Measurements from ENCODE around the gene FOXL2. TPM values are rescaled to one million over a fixed set of nuclear protein-coding genes. Genes with fewer than 3 reads are reported as not detected.

Gene FOXL2
- total RNA-seq, 1 experiment from 2014 or later, result 0.42 TPM

GRCh38 chr3:138950006-138950644, 3.2 kb upstream of the FOXL2 start:
- no peaks in the 10 kb centered on the region for H3K27me3 ChIP-seq
- H3K4me3 ChIP-seq, result no peak overlapping the region
- H3K36me3 ChIP-seq, result no peaks in the 10 kb centered on the region
- no peak for DNase-seq
- H3K4me1 ChIP-seq, result no peaks in the 10 kb centered on the region
- H3K9me3 ChIP-seq (replicated peaks), result no peaks in the 10 kb centered on the region
- no peak overlapping the region for H3K27ac ChIP-seq

- Histone ChIP-seq H3K4me3 (no peak overlapping the region), H3K9me3 (replicated peaks) (no peaks in the 10 kb centered on the region), H3K27ac (no peak overlapping the region), H3K27me3 (no peaks in the 10 kb centered on the region), H3K4me1 (no peaks in the 10 kb centered on the region), H3K36me3 (no peaks in the 10 kb centered on the region)
- no peak for DNase-seq
These were observed 2.6 kb upstream of the FOXL2 start for GRCh38 chr3:138949445-138950005.

DNA sequence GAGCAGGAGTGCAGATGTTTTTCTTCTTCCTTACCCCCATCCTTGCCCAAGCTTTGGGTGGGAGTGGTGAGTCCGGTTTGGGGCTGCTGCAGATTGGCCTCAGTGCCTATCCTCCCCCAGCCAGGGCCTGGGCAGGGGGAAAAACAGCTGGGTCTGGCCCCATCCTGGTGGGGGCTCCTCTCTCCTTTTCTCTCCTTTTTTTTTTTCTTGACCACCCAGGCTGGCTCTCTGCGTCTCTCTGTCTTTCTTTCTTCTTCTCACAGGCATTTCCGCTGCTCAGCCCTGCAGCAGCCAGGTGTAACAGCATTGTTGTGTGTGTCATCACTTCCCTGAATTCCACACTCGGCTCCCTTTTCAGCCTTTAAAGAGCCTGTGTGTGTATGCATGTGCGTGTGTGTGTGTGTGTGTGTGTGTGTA, 2.1 kb upstream of the FOXL2 start:
- Histone ChIP-seq H3K36me3 (no peaks in the 10 kb centered on the region), H3K4me1 (no peaks in the 10 kb centered on the region), H3K27ac (no peak overlapping the region), H3K27me3 (no peaks in the 10 kb centered on the region), H3K9me3 (replicated peaks) (no peaks in the 10 kb centered on the region), H3K4me3 (no peak overlapping the region)
- DNase-seq, result no peak

GRCh38 chr3:138948371-138949001, 1.5 kb upstream of the FOXL2 start:
- no peak overlapping the region for H3K4me3 ChIP-seq
- DNase-seq, result no peak
- no peaks in the 10 kb centered on the region for H3K36me3 ChIP-seq
- H3K9me3 ChIP-seq (replicated peaks), result no peaks in the 10 kb centered on the region
- H3K4me1 ChIP-seq, result no peaks in the 10 kb centered on the region
- H3K27ac ChIP-seq, result no peak overlapping the region
- H3K27me3 ChIP-seq, result no peaks in the 10 kb centered on the region

GRCh38 chr3:138947495-138948121, 671 bp upstream of the FOXL2 start:
- no peaks in the 10 kb centered on the region for H3K9me3 ChIP-seq (replicated peaks)
- peak overlapping the region; percentile 53 for H3K4me3 ChIP-seq
- H3K4me1 ChIP-seq, result no peaks in the 10 kb centered on the region
- DNase-seq, result peak in 1 of 2 experiments; percentile 12
- H3K27ac ChIP-seq, result no peak overlapping the region
- H3K36me3 ChIP-seq, result no peaks in the 10 kb centered on the region
- H3K27me3 ChIP-seq, result no peaks in the 10 kb centered on the region

GRCh38 chr3:138945709-138946662, 951 bp downstream of the FOXL2 start:
- Histone ChIP-seq H3K36me3 (no peaks in the 10 kb centered on the region), H3K27me3 (no peaks in the 10 kb centered on the region), H3K4me3 (peak overlapping the region; percentile 53), H3K4me1 (no peaks in the 10 kb centered on the region), H3K27ac (no peak overlapping the region), H3K9me3 (replicated peaks) (no peaks in the 10 kb centered on the region)
- DNase-seq, result no peak

DNA sequence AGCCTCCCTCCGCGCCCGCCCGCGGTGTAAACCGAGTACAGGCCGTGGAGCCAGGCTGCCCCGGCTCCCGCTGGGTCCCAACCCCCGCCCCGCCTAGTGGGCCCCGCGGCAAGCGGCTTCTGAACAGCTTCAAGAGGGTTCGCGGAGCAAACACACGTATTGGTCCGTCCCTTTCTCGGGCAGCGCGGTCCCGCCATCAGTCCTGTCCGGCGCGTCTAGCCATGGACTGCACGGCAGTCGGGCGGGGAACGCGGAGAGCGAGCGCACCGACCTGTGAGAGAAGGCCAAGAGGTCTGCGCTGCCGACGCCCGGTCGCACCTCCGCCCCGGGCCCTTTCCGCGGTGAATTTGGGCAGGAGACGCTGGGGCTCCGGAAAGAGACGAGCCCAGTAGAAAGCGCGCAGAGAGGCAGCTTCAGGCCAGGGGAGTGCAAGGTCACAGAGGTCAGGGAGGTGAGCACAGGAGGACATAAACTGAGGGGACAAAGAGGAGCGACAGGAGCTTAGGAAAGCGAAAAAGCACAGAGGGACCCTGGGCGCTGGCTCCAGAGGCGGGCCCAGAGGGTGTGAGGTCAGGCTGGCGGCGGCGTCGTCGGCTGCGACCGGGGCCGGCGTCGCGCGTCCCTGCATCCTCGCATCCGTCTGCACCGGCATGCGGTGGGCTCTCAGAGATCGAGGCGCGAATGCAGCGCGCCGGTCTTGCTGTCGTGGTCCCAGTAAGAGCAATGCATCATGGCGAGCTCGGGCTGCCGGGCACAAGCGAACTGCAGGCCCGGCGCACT, 1.8 kb downstream of the FOXL2 start:
- Histone ChIP-seq H3K27me3 (no peaks in the 10 kb centered on the region), H3K9me3 (replicated peaks) (no peaks in the 10 kb centered on the region), H3K4me1 (no peaks in the 10 kb centered on the region), H3K4me3 (no peak overlapping the region), H3K27ac (no peak overlapping the region), H3K36me3 (no peaks in the 10 kb centered on the region)
- DNase-seq, result no peak

DNA sequence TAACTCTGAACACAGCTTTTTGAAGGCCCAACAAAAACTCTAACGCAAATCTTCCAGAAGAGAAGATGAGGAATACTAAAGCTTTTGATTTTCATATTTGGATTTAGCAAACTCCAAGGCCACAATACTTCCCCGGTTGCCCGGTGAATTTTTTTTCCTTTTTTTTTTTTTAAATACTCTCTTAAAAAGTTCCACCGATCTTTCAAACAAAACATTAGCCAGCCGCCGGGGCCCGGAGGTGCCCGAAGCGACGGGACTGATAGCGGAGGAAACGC, 2.3 kb downstream of the FOXL2 start:
- Histone ChIP-seq H3K9me3 (replicated peaks) (no peaks in the 10 kb centered on the region), H3K4me3 (no peak overlapping the region), H3K36me3 (no peaks in the 10 kb centered on the region), H3K27me3 (no peaks in the 10 kb centered on the region), H3K4me1 (no peaks in the 10 kb centered on the region), H3K27ac (no peak overlapping the region)
- DNase-seq, result no peak

DNA sequence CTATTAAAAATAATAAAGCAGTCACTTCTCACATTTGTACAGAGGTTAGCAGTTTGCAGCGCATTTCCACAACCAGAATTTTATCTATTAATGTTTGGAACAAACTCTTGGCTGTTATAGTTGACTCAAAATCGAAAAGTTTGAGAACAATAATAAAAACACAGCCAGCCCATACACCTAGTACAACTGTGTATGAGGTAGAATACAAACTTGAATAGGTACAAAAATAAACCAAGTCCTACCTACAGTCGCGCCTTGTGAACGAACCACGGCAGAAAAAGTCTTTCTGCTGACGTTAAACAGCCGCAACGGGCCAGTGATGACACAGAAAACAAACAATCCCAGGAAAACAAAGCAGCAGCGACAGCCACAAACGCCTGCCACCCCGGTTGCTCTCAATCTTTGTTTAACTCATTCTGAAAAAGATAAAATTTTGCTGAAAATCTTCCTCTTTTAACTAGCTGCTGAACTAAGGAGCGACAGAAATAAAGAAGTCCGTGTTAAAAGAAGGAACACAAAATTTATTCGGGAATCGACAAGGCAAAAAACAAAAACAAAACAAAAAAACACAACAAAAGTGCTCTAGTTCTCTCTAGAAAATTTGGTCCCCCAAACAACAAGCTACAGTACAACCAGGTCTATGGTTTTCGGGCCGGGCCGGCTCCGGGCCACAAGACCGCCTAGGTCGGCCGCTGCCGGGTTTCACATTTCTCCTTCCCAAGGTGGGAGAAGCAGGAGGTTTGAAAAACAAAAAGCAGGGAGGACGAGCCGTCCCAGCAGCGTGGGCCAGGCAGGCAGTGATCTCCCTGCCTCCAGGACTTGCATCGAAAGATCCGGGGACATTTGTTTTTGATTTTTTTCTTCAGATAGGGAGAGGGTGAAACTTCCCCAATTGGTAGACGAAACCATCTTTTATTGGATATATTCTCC, 2.9 kb downstream of the FOXL2 start:
- DNase-seq, result no peak
- Histone ChIP-seq H3K36me3 (no peaks in the 10 kb centered on the region), H3K4me1 (no peaks in the 10 kb centered on the region), H3K27ac (no peak overlapping the region), H3K27me3 (no peaks in the 10 kb centered on the region), H3K4me3 (no peak overlapping the region), H3K9me3 (replicated peaks) (no peaks in the 10 kb centered on the region)

DNA sequence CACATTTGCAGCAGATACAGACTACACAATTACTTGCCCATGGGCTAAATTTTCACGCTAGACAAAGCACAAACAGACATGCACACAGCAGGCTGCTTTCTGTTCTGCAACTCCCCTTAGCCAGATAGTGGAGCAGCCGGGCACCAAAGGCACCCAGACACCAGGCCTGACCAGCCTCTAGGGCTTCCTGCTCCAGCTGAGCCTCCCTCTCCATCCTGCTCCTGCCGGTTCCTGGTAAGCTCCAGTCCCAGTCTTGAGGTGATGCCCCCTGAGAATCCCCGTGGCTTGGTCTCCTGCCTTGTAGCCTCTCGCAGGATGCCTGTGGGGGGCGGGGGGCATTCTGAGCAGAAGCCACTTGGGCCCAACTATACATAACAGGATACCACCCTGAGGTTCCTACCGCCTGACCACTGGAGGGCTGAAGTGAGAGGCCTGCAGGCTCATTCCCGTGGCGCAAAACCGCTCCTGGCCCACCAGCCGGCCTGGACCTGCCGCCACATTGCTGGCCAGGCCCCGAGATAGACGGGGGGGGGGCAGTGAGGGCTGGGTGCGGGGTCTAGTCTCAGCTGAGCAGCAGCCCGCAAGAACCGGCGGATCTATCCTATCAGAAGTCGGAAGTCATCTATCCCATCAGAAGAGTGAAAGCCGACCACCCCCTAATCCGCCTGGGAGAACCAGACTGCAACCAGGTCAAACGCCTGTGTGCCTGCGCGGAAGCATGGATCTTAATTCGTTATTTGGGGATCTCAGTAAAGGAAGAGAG, 3.9 kb downstream of the FOXL2 start:
- H3K27me3 ChIP-seq, result no peaks in the 10 kb centered on the region
- no peak overlapping the region for H3K27ac ChIP-seq
- H3K9me3 ChIP-seq (replicated peaks), result no peaks in the 10 kb centered on the region
- H3K4me3 ChIP-seq, result no peak overlapping the region
- no peaks in the 10 kb centered on the region for H3K4me1 ChIP-seq
- no peak for DNase-seq
- no peaks in the 10 kb centered on the region for H3K36me3 ChIP-seq

GRCh38 chr3:138942271-138942670, 4.7 kb downstream of the FOXL2 start:
- H3K9me3 ChIP-seq (replicated peaks), result no peaks in the 10 kb centered on the region
- no peak for DNase-seq
- no peaks in the 10 kb centered on the region for H3K36me3 ChIP-seq
- H3K27me3 ChIP-seq, result no peaks in the 10 kb centered on the region
- no peaks in the 10 kb centered on the region for H3K4me1 ChIP-seq
- H3K4me3 ChIP-seq, result no peak overlapping the region
- H3K27ac ChIP-seq, result no peak overlapping the region

- Histone ChIP-seq H3K36me3 (no peaks in the 10 kb centered on the region), H3K4me1 (no peaks in the 10 kb centered on the region), H3K9me3 (replicated peaks) (no peaks in the 10 kb centered on the region), H3K4me3 (no peak overlapping the region), H3K27ac (no peak overlapping the region), H3K27me3 (no peaks in the 10 kb centered on the region)
- DNase-seq, result peak in 1 of 2 experiments; percentile 28
These were observed 5.6 kb downstream of the FOXL2 start for GRCh38 chr3:138941259-138941885.
